Stimulated activated CD4-positive, alpha-beta T cell treated with anti-CD3 and anti-CD28 coated beads, TNF-alpha, amount 100 ng/mL, for 24 hours (primary cell): ENCODE results near the gene KRTCAP2.

ENCODE experiments used
- DNase-seq, 3 experiments: peaks; one replicate each; pipeline ENCODE4 v3.0.0-alpha.2; 2020; ENCODE audit warnings: low read depth in 3 of 3

The KRTCAP2 gene

DNA sequence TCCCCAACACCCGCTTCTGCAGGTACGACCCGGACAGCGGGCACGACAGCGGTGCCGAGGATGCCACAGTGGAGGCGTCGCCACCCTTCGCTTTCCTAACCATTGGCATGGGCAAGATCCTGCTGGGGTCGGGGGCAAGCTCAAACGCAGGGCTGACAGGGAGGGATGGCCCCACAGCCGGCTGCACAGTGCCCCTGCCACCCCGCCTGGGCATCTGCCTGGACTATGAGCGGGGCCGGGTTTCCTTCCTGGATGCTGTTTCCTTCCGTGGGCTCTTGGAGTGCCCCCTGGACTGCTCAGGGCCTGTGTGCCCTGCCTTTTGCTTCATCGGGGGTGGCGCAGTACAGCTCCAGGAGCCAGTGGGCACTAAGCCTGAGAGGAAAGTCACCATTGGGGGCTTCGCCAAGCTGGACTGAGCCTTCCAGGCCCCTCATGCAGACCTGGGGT is 10.7 kb upstream of the KRTCAP2 start:
- DNase-seq = no peak

DNA sequence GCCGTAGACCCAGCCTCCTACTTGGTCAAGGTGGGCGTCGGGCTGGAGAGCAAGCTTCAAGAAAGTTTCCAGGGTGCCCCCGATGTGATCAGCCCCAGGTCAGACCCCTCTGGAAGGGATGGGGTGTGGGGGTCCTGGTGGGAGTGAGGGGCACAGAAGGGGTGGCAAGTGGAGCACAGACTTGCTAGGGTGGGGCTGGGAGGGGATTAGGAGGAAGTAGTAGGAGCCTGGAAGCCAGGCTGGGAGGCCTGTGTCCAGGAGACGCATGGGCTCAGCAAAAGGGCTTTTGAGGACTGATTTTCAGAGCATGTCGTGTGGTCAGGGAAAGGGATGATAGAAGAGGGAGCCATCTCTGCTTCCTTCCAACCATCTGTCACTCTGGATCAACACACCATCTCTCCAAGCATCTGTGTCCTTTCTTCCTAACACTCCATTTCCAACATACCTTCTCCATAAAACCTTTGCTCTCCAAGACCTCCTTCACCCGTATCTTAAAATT is 9.0 kb upstream of the KRTCAP2 start:
- DNase-seq = no peak

DNA sequence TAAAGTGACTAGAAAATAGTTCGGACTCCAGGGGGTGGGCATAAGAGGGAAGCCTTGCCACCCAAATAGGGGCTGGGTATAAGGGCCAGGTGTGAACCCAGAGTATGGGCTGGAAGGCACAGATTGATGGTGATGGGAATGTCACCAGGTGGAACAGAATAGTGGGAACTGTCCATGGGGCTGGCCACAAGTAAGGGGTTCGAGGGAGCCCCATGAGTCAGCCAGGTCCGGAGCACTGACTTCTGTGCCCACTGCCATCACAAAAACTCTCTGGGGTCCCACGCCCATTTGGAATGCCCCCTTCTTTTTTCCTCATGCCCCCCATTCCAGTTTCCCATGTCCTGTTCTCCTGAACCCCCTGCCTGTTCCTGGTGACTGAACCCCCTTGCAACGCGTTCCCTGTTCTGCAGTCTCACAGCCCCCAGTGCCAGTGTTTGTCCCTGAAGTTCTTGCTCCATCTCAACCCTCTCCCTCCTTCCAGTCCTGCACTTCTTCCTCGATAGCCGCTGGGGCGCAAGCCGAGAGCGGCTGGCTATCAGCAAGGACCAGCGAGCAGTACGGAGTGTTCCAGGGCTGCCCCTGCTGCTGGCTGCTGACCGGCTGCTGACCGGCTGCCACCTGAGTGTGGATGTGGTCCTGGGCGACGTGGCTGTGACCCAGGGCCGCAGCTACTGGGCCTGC is 8.4 kb upstream of the KRTCAP2 start:
- no peak for DNase-seq

DNA sequence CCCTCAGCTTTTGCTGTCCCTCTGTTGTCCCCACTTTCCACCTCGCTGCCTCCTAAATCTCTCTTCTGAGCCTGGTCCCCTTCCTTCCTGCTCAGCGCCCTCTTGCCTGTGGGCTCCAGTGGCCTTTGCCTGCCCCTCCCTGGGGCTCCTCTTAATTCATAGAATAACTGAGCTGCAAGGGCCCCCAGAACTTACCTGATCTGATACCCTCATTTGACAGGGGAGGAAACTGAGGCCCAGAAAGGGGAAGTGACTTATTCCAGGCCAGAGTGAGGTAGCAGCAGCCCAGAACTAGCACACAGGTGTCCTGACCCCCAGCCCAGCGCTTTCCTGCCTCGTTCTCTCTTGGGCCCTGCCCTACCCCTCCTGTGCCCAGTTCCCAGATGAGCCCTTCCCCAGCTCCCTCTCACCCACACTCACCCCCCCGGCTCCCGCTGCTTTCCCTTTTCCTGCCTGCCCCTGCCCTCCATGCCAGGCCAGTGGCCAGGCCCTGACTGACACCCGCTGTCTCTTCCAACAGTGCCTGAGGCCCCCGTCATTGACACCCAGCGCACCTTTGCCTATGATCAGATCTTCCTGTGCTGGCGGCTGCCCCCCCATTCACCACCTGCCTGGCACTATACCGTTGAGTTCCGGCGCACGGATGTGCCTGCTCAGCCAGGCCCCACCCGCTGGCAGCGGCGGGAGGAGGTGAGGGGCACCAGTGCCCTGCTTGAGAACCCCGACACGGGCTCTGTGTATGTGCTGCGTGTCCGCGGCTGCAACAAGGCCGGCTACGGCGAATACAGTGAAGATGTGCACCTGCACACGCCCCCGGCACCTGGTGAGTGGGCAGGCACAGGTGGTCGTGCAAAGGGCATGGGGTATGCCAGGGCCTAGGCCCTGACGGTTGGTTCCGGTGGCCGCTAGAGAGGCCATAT is 6.3 kb upstream of the KRTCAP2 start:
- no peak for DNase-seq

DNA sequence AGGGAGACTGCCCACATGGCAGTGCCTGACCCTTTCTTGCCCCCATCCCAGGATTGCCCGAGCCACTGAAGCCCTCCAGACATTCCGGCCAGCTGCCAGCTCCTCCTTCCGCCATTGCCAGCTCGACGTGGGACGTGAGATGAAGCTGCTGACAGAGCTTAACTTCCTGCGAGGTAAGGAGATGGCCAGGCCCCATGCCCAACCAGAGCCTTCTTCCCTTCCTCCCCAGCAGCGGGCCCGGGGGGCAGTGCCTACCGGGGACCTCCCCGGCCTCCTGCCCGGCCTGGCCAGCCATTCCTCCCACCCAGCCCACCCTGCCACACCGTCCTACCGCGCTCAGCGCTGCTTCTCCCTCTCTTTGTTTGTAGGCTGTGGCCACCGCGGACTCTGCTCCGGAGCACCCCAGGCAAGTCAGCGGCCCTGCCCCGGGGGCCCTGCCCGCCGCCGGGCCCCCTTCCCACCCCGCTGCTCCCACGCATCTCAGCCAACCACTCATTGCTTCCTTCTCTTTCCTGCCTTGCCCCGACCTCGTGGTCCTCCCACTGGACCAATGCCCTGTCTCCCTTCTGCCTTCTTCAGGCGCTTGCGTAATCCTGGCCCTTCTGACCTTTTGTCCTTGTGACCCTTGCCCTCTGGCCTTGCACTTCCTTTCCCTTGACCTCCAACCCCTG is 5.5 kb upstream of the KRTCAP2 start:
- no peak for DNase-seq

DNA sequence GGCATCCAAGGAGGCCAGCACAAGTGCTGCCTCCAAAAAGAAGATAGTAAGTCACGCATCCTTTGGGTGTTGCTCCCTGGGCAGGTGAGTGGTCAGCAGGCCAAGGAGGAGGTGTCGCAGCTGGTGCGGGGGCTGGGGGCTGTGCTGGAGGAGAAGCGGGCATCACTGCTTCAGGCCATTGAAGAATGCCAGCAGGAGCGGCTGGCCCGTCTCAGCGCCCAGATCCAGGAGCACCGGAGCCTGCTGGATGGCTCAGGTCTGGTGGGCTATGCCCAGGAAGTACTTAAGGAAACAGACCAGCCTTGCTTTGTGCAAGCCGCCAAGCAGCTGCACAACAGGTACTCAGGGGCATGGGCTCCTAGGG is 4.8 kb upstream of the KRTCAP2 start:
- no peak for DNase-seq

DNA sequence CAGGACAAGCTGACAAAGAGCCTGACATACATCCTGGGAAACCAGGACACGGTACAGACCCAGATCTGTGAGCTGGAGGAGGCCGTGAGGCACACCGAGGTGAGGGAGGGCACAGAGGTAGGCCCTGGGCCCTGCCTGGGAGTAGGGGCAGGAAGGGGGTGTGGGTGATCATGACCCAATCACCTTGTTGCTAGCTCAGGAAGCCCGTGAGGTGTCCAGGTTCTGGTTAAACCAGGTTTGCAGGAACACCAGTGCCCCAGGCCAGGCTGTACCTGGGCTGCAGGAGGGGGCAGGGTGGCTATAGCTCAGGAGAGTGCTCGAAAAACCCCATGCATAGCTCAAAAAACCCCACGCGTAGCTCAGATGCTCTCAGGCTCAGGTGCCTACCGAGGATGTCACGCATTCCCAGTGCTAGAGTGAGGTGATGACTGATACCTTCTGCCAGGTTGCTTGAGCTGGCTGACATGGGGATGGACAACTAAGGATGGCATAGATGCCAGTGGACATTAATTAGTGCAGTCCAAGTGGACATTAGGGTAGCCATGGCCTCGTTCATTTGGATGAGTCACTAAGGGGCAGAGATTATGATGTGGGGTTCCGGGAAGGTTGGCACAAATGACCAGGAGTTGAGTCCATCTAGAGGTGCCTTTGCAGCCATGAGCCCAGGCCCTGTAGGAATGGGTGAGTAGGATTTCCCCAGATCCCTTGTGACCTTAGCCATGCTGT is 4.3 kb upstream of the KRTCAP2 start:
- DNase-seq = no peak

DNA sequence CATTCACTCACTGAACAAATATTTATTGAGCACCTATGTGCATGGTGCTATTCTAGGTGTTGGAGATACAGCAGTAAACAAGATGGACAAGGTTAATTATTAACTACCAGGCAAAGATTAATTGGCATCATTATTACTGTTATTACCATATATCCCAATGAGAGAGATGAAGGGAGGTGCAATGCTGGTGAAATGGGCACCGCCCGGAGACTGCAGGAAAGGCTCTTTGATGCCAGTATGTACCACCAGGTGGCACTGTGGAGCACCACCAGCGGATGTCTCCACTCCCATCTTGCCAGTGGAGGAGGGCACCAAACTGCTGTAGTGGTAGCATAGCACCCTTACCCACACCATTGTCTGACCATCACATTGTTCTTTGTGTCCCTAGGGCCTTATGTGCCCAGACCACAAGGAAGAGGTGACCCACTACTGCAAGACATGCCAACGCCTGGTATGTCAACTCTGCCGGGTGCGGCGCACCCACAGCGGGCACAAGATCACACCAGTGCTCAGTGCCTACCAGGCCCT is 3.5 kb upstream of the KRTCAP2 start:
- peak; percentile 73 to 85 (median 81) for DNase-seq

DNA sequence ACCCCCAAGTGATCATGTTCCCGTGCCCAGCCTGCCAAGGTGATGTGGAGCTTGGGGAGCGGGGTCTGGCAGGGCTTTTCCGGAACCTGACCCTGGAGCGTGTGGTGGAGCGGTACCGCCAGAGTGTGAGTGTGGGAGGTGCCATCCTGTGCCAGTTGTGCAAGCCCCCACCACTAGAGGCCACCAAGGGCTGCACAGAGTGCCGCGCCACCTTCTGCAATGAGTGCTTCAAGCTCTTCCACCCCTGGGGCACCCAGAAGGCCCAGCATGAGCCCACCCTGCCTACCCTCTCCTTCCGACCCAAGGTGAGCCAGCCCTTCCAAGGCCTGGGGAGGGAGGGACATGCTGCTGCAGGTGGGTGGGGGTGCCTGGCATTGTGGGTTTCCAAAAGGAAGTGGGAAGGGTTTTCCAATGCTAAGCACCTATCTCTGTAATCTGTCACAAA is 2.8 kb upstream of the KRTCAP2 start:
- DNase-seq = no peak

DNA sequence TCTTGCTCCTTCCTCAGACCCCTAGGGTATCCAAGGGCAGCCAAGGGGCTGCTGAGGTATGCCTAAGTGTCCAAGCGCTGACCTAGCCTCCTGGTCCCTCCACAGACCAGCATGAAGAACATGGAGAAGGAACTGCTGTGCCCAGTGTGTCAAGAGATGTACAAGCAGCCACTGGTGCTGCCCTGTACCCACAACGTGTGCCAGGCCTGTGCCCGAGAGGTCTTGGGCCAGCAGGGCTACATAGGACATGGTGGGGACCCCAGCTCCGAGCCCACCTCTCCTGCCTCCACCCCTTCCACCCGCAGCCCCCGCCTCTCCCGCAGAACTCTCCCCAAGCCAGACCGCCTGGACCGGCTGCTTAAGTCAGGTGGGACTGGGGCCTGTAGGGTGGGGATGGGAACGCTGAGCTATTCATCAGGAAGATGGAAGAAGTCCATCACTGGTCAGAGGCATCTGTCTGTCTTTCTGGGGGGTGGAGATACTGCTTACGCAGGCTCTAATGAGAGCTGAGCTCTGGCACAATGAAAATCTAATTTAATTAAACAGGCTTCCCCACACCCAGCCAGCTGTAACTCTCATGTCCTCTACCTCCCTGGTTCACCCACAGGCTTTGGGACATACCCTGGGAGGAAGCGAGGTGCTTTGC is 2.3 kb upstream of the KRTCAP2 start:
- no peak for DNase-seq

DNA sequence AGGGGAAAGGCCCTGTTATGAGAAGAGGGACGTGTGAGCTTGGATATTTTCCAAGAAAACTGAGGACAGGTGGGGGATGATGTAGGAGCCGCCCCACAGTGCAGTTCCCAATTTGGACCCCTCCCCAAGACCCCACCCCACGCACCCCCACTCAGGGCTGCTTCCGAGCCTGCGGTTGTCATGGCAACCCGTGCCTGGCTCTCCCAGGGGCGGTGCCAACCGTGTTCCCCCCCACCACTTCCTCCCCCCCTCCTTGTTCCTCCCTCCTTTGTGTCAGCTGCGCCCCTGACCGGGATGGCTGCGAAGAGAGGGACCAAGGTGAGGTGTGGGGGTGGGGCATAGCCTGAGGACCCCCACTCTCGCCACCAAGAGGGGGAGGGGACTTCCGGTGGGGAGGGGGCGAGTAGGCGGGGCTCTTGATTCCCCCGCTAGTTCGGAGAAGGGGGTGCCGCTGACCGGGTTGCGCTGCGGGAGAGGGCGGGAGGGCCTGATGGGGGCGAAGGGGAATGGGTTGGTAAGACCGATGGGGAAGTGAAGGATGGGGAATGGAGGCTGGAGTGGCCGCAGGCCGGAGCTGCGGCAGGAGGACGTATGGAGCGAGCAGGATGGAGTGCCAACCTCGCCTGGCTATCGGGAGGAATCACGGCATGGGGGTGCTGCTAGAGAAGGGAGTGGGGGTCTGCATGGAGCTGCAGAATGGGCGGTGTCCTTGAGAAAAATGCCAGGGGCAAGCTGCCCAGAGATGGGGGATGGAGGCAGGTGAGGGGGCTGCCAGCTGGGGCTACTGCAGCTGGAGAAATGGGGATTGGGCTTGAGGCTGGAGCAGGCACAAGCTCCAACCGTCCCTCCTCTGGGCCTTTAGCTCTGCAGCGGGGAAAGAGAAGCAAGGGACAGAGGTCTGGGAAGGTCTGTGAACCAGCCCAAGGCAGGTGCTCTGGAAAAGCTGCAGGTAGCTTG is 1.5 kb upstream of the KRTCAP2 start:
- peak in 1 of 3 experiments; percentile 54 for DNase-seq

DNA sequence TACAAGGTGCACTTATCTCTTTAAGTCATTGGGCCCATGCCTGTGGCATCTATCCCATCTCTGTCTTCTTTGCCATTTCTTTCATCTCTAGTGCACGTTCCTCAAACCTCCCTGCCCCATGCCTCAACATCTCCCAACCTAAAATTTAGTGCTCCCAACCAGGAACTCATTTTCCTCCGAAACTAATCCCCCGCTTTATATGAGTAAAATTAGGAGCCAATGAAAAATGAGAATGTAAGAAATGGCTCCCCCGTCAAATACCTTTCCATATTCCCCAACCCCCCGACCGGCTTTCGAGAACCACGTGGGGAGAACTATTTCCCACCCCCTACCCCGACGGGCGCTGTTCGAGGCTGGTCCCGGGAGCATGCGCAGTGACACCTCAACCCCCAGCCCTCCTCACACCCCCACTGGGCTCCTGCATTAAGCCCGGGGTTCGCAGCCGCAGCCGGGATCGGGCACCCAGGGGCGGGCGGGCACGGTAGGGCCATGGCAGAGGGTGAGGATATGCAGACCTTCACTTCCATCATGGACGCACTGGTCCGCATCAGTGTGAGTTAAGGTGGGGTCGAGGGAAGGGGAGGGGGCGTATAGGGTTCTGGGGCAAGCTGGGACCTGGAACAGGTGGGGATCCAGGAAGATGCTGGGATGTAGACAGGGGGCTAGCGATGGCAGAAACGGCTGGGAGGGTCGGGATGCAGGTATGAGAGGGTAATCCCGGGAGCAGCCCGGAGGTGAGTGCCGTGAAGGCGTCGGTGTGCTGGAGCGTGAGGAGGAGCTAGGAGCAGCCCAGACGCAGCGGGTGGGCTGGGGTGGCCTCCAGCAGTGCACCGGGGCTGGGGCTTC is 597 bp upstream of the KRTCAP2 start, which contains the start of gene TRIM46:
TSS of gene TRIM46 (plus strand) at position 372 of the 846 bp plus-strand sequence. CDS start at position 490, 118 bp downstream.
- peak; percentile 54 to 78 (median 64) for DNase-seq

DNA sequence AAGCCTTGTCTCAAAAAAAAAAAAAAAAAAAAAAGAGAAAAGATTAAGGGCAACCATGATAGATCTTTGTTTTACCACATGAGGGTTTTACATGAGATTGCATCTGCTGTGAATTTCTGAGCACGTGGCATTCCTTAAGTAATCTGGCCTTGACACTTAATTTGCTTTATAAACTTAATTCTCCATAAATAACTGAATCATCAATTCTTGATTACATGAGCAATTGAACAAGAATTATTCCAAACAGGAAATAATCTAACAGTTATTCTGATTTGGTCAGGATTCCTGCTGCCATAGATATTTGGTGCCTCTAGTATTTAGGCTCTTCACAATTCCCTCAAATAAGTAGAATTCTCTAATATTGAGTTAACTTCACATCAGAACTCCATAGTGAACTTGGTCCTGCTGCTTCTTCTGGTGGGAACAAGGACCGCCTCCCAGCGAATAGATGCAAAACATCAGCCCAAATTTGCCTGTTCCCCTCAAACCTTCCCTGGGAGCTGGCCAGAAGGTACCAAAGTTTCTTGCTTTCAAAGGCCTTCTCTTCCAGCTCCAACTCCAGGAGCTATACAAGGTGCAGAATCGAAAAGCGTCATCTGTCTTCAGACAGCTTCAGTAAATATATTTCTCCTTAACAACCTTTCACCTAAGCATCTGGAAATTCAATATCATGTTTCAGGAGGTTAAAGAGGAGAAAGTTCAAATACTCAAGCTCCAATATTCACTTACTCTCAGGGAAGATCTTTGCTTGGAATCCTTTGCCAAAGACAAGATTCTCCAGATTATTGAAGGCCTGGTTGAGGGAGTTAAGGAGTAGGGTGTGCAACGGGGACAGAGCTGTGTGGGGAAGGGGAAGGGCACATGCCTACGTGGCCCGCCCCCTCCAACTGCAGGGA is 1.0 kb downstream of the KRTCAP2 start:
- no peak for DNase-seq

DNA sequence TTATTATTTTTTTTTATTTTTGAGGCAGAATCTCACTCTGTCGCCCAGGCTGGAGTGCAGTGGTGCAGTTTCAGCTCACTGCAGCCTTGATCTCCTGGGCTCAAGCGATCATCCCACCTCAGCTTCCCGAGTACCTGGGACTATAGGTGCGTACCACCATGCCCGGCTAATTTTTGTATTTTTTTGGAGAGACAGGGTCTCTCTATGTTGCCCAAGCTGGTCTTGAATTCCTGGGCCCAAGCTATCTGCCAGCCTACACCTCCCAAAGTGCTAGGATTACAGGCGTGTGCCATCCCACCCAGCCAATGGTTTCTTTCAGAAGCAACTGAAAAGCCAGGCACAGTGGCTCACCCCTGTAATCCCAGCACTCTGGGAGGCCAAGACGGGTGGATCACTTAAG is 2.3 kb downstream of the KRTCAP2 start:
- DNase-seq = no peak

DNA sequence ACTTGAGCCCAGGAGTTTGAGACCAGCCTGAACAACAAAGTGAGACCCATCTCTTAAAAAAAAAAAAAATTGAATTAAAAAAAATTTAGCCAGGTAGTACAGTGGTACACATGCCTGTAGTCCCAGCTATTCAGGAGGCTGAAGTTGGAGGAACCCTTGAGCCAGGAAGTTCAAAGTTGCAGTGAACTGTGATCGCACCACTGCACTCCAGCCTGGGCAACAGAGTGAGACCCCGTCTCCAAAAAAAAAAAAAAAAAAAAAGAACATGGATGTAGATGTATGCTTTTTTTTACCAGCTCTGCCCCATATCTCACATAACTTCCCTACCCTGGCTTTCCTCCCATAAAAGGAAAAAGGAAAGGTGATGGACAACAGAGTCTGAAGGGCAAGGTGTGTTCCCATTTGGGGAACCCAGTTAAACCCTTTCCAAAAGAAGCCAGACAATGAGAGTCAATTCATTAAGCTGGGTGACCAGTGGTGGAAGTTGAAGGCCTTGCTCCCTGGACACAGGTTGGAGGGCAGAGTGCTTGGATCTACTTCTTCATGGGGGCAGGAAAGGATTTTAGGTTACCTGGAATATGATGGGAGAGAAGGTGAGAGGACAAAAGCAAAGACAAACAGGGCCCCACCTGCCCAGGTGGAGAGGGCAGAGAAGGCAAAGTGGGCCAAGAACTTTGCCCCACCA is 2.9 kb downstream of the KRTCAP2 start:
- no peak for DNase-seq

DNA sequence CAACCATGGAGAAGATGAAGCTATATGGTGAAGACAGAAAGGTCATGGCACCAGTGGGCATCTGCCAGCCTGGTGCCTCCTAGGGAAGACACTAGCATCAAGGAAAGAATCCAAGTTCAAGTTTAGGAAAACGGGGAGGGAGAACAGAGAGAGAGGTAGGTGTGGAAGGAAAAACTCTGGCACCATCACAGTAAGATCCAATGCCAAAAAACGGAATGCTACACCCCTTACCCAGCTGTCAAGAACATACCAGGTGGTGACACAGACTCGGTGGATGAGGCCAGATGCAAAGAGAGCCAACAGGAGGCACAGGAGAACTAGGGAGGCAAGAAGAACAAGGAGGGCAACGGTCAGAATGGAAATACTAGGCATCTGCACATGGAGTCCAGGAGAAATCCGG is 3.6 kb downstream of the KRTCAP2 start:
- no peak for DNase-seq
